GM18868 (cell line): ENCODE data around the gene NFIX.
A peak's percentile ranks its signal among the peaks of the same experiment; 100 is the strongest.

Experiments
- ATAC-seq: cut with Tn5 transposase; IDR thresholded peaks from one replicate; pipeline ENCODE4 v1.9.1; 2021; ENCODE audit warnings: mild to moderate bottlenecking, moderate library complexity; ENCODE audit not compliant: unreplicated experiment

Gene NFIX

DNA sequence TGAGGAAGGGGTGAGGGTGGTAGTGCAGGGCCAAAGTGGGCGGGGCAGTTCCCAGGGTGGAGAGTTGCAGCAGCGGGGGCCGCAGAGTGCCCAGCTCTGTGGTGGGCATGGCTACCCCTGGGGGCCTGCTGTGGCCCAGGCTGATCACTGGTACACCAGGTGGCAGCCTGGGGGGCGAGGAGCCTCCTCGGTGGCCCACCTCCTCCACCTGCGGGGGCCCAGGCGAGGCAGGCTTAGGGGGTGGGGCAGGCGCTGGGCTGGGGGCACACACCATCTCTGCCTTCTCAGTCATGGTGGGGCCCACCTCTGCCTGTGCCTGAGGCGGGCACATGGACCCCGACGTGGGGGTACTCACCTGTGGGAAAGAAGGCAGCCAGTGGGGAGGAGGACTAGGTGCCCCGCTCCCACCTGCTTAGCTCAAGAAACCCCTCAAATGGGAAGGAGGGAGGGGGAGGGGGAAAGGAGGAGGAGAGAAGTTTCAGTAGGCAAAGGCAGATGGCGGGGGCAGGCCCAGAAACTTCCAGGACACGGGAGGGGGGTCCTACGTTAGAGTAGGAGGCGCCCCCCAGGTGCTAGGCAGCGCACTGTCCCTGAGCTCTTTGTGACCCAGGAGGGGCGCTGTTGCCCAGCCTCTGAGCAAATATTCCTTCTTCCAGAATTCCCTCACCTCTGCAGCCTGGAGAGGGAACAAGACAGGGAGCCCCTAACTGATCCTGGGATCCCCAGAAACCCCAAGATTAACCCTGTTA lies 105.7 kb downstream of the NFIX start:
- ATAC-seq: no peak

GRCh38 chr19:13101590-13102415 lies 106.5 kb downstream of the NFIX start:
- ATAC-seq: no peak

GRCh38 chr19:13102416-13102665 lies 107.1 kb downstream of the NFIX start:
- ATAC-seq: no peak

- ATAC-seq: peak; percentile 34
Observed at GRCh38 chr19:13102666-13103580, 107.6 kb downstream of the NFIX start, which contains the start of gene LYL1. Gene LYL1, minus strand, starts transcription at chr19:13102858. Its CDS starts 1,687 bp downstream, at chr19:13101171.

DNA sequence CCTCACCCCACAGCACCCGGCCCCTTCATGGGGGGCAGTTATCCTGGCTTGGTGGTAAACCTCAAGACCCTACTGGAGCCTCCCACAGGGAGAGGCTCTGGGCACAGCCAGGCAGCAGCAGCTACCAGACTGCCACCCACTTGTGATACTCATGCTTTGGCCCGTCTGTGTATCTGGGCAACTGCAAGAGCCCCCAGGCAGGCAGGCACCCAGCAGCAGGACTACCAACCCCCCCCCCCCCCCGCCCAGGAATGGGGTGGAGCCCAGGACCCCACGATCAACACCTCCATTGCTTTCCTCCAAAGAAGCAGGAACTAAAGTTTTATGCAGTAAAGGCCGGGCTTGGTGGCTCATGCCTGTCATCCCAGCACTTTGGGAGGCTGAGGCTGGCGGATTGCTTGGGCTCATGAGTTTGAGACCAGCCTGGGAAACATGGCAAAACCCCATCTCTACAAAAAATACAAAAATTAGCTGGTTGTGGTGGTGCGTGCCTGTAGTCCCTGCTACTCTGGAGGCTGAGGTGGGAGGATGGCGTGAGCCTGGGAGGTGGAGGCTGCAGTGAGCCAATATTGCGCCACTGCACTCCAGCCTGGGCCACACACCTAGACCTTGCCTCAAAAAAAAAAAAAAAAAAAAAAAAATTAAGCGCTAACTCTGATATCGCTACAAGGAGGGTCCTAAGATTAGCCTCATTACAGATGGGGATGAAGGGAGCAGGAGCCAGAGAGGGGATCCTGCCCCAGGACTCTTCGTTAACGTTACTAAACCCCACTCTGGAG lies 108.5 kb downstream of the NFIX start:
- no peak for ATAC-seq

DNA sequence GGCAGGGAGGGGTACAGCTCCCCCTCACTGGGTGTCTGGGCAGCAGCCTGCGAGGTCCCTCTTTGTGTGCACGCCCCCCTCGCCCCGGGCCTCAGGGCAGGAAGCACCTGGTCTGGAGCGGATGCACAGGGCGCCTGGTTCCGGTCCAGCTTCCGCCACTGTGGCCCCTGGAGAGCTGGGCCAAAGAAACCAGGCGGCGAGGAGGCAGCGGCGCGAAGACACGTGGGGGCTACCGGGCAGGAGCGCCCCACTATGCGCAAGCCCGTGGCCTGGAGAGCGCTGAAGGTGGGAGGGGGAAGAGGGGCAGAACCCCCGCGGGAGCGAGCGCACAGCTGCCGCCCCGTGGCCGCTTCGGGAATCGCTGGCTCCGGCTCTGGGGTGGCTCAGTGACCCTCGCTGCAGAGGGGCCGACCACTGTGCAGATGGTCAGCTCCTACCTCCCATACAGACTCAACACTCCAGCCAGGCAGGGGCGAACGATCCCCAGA lies 109.1 kb downstream of the NFIX start:
- ATAC-seq: peak; percentile 39

- ATAC-seq: no peak
Observed at GRCh38 chr19:13104848-13105711, 109.8 kb downstream of the NFIX start.

DNA sequence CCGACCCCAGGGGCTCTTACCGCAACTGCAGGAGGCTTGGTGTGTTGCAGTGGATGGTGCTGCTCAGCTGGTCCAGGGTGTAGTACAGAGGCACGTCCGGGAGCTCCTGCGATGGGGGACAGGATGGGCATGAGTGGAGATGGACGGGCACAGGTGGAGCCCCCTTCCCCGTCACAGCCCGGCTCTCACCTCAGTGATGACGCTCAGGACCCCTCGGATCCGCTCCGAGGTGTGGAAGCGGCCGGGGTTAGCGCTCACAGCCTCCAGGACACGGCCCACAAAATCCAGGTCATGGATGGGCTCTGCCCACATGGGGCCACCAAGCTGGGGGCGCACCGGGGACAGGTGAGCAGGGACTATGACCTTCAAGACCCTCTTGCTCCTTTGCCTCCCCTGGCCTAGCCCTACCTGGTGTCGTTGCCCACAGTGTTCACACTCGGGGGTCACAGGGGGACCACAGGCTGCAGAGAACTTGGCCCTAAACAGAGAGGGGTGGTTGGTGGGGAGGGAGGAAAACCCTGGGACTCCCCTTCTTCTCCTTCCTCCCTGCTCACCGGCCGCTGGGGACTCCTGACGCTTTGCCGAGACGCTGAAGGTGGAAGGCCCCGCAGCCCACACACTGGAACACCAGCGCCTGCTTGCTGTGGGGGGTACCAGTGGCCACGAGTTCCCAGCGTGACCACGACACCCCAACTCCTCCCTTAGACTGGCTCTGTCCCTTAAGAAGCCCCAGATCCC lies 114.3 kb downstream of the NFIX start:
- no peak for ATAC-seq

GRCh38 chr19:13110099-13110610 lies 114.9 kb downstream of the NFIX start:
- ATAC-seq: no peak

- no peak for ATAC-seq
Observed at GRCh38 chr19:13112555-13112954, 117.3 kb downstream of the NFIX start.

GRCh38 chr19:13115936-13116281 lies 120.6 kb downstream of the NFIX start:
- ATAC-seq: no peak

GRCh38 chr19:13116282-13117175 lies 121.3 kb downstream of the NFIX start, which contains the start of gene TRMT1:
Gene TRMT1, minus strand, starts transcription at chr19:13116740. Its CDS starts 341 bp downstream, at chr19:13116399.
- ATAC-seq: no peak

GRCh38 chr19:13117176-13117771 lies 122.0 kb downstream of the NFIX start:
- no peak for ATAC-seq

- peak; percentile 59 for ATAC-seq
Observed at GRCh38 chr19:13117772-13118423, 122.6 kb downstream of the NFIX start, which contains the start of gene NACC1. Gene NACC1, plus strand, starts transcription at chr19:13118264. Its CDS starts 16,944 bp downstream, at chr19:13135208.

GRCh38 chr19:13118424-13119193 lies 123.3 kb downstream of the NFIX start:
- ATAC-seq: no peak

GRCh38 chr19:13119627-13120026 lies 124.4 kb downstream of the NFIX start:
- ATAC-seq: no peak
